GM10266 (cell line): ENCODE measurements around the gene TLL1.

Experiments used
- DNase-seq: peaks from one replicate; pipeline ENCODE4 v3.0.0; 2012; ENCODE audit errors: extremely low spot score
- CTCF ChIP-seq: IDR thresholded peaks from 2 replicates; pipeline ENCODE4 v1.5.1; 2012; ENCODE audit warnings: mild to moderate bottlenecking, low read depth; ENCODE audit not compliant: control insufficient read depth, insufficient read depth; ENCODE audit errors: missing control alignments

TLL1 gene

DNA sequence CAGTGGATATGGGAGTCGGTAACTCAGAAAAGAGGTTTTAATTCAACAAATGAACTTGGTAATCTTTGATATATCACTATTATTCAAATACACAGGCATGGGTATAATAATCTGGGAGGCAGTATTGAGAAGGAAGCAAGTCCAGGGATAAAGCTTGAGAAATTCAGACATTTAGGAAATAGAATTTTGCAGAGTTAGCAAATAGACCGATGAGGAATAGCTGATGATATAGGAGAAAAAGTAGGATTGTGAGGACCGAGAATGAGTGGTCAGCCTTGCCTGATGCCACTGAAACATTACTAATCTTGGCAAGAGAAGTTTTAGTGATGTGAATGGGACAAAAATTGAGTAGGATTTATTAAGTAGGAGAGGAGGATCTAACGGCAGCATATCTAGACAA, 71.9 kb downstream of the TLL1 start:
- TF ChIP-seq CTCF: no peak
- no peak for DNase-seq

DNA sequence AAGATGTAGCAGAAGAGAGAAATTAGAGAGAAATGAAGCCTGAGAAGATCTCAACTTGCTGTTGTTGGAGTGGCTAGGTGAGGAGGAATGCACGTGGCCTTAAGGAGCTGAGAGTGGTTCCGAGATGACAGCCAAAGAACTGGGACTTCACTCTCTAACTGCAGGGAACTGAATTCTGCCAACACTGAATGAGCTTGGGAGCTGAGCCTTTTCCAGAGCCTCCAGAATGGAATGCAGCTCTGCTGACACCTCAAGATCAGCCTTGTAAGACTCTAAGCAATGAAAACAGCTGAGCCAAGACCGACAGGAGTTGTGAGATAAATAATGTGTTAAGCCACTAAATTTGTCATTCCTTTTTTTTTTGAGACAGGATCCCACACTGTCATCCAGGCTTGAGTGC, 73.0 kb downstream of the TLL1 start:
- DNase-seq: no peak
- no peak for TF ChIP-seq CTCF

GRCh38 chr4:165947019-165947418, 74.0 kb downstream of the TLL1 start:
- TF ChIP-seq CTCF: no peak
- no peak for DNase-seq

GRCh38 chr4:165953181-165953580, 80.1 kb downstream of the TLL1 start:
- no peak for TF ChIP-seq CTCF
- no peak for DNase-seq

DNA sequence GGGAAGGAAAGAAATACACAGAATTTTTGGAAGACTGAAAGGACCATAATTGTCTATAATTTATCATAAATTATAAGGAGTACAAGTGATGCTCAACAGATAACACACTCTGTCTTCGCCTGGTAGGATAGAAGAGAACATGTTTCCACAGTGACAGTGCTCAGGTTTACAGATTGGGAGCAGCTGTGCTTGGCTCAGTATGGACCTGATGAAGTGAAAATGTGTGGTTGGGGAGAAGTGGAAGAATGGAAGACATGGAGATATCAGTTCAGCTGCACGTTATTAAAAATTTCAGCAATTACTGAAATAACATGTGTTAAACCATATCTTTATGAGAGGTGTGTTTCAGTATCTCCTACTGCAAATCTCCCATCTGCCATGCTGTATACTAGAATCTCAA, 90.6 kb downstream of the TLL1 start:
- no peak for DNase-seq
- no peak for TF ChIP-seq CTCF

GRCh38 chr4:165964591-165964990, 91.6 kb downstream of the TLL1 start:
- DNase-seq: no peak
- no peak for TF ChIP-seq CTCF

DNA sequence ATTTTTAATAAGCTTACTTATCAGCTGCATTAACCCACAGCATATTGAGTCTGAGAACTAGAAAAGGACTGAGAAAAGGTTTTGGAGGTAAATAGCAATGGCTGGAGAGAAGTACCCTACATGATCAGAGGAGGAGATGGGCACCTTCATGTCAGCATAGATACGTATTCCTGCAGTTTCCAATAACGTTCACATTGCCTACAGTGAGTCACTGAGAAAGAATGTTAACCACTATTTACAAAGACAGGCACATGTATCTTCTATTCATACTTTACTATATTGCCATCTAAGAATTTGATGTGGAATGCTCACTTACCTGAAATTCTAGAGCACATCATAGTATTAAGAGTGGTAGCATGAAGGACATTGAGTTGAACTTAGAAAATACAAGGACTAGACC, 92.5 kb downstream of the TLL1 start:
- TF ChIP-seq CTCF: no peak
- no peak for DNase-seq
